HG03439 (cell line): ENCODE results near the gene PTPRG.
"Not testable (repeated sequence)": the region's sequence is repeated elsewhere in the genome, so short reads cannot be mapped to it uniquely, and the experiment has no call there.

Experiments used
- ATAC-seq: cut with Tn5 transposase; IDR thresholded peaks from one replicate; pipeline ENCODE4 v1.9.1; 2021; ENCODE audit warnings: mild to moderate bottlenecking, moderate library complexity; ENCODE audit not compliant: unreplicated experiment

Gene PTPRG

DNA sequence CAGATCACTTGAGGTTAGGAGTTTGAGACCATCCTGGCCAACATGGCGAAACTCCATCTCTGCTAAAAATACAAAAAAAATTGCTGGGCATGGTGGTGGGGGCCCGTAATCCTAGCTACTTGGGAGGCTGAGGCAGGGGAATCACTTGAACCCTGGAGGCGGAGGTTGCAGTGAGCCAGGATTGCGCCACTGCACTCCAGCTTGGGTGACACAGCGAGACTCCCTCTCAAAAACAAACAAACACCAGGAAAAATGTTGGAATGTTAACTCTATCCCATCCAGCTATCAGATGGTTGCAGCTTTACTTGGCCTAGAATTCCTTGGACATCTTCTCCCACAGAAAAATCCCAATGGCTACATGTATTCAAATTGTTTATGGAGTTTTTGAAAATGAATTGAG lies 254.9 kb downstream of the PTPRG start:
- ATAC-seq, result not testable (repeated sequence)

- no peak for ATAC-seq
These were observed 258.5 kb downstream of the PTPRG start for GRCh38 chr3:61819861-61820260.

DNA sequence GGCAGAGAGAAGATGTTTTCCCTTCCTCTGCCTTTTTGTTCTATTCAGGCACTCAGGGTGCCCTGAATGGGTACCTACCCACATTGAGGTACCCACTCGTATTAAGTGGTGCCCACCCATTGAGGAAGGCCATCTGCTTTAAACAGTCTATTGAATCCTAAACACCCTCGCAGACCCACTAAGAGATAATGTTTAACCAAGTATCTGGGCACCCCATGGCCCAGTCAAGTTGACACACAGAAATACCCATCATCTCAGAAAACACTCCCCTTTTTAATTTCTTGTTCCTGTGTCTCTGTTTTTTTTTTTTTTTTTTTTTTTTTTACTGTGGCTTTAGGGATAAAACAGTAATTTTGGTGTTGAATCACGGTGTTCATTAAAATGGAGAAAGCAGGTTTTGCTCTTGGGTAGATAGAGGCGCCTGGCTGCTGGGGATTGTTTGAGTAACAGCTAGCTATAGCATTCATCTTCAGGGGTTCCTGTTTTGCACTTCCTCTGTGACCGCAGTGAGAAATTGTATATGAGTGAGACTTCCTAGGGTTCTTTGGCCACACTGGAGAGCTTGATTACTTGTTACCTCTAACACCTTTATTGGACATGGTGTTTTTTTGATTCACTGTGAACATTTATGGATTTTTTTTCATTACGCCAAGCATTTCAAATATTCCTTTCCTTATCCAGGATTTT lies 259.1 kb downstream of the PTPRG start:
- ATAC-seq, result no peak

- no peak for ATAC-seq
These were observed 260.5 kb downstream of the PTPRG start for GRCh38 chr3:61821823-61822251.

- ATAC-seq, result no peak
These were observed 261.2 kb downstream of the PTPRG start for GRCh38 chr3:61822588-61822987.

DNA sequence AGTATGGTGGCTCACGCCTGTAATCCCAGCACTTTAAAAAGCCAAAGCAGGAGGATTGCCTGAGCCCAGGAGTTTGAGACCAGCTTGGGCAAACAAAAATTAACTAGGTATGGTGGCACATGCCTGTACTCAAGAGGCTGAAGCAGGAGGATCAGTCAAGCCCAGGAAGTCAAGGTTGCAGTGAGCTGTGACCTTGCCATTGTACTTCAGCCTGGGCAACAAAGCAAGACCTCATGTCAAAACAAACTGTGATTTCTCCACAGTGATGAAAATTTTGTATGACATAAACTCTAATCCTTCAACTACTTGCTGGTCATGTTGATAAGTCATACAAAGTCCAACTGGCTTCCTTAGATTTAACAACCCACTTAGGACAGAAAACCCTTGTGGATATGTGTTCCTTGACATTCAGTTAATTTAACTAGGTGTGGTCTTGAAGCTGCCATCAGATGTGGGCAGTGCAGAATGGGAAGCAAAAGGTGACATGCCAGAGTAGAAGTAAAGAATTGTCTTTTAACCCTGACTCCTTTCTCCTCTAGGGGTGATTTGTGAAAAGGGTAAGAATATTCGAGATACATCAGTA lies 263.3 kb downstream of the PTPRG start:
- ATAC-seq, result no peak

- no peak for ATAC-seq
These were observed 264.8 kb downstream of the PTPRG start for GRCh38 chr3:61826161-61826560.

DNA sequence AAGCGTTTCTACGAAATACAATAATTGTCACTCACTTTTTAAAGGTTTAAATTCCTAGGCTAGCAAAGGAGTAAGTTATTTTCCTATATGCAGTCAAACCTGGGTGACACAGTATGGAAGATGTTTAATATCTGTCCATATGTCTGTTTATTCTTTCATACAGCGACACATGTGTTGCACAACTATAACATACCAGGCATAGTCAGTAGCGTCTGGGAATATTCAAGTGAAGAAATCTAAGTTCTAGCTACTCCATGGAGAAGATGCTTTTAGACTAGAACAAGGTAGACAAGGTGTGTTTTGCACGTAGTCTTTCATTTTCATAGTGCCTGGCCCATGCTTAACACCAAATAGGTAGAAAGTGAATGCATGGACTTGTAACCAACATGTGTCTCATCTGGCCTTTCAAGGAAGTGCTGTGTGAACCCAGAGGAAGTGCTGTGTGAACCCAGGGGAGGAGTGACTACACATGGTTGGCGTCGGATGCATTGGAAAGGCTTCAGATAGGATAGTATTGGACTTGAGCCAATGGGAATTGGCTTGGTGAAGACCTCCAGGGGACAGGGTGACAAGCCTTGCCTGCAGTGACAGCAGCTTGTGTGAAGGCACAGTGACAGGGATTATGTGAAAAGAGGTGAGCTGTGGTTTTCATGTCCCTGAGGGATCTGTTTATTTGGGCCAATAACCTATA lies 267.0 kb downstream of the PTPRG start:
- ATAC-seq, result no peak

DNA sequence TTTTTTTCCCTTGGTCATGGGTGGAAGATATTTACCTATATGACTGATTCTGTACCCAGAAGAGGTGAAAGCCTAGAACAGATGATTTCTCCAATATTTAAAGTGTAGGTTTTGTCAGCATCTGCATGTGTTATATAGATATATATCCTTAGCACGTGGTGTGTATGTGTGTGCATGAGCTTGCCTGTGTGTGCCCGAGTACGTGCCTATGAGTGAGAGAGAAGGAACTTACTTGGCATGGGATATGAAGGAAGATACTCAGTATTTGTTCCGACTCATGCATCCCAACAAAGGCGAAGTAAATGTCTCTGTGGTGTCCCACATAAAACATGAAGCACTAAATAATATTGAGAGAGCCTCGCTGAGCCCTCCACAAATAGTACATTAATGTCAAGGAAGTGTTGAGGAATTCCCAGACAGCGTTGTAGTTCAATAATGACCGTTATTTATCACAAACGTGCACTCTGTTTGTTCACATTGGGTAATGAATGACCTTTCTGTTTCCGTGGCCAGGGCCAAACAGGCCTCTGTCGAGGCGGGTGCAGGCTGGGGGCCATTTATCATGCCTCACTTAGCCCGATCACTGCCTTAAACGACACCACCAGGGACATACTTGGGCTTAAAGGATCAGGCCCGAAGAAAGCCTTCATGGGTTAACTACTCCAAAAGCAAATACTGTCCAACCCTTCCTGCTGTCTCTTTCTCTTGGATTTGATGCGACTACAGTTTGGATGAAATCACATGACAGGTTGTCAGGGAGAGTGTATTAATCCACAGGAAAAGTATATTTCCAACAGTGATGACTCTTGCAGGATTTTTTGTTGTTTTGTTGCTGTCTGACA lies 267.7 kb downstream of the PTPRG start:
- no peak for ATAC-seq

GRCh38 chr3:61829722-61830350 lies 268.5 kb downstream of the PTPRG start:
- ATAC-seq, result no peak

DNA sequence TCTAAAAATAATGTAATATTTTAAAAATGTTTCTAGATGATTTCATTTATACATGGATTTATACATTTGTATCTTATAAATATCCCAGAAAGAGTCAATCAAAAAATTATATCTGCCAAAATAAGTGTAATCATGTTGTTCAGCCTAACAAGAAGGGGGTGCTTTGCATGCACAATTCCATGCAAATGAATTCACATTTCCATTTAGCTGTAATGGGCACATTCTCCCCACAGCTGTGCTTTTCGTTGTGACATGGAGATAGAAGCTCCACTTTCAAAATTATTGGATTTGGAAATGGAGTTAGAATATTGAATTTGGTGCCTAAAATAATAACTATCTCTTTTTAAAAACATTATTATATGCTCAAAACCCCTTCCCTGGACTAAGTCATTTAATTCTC lies 270.6 kb downstream of the PTPRG start:
- no peak for ATAC-seq

DNA sequence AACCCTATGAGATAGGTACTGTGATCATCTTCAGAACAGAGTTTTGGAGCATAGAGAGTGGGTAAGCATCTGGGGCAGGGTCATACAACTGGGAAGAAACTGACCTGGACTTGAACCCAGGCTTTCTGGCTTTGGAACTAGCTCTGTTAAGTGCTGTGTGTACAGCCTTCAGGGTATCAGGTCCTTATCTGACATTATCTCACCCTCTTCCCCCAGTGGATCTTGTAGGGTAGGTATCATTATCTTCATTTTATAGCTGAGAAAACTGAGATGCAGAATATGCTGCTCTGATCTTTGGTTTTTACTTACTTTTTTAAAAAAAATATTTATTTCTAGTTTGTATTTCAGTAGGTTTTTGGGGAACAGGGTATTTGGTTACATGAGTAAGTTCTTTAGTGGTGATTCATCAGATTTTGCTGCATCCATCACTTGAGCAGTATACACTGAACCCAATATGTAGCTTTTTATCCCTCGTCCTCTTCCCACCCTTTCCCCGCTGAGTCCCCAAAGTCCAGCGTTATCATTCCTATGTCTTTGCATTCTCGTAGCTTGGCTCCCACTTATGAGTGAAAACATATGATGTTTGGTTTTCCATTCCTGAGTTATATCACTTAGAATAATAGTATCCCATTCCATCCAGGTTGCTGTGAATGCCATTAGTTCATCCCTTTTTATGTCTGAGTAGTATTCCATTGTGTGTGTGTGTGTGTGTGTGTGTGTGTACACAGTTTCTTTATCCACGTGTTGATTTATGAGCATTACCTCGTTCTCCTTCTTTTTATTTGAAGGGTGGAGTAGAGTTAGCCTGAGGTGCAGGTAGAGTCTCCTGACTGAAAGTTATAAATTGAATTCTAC lies 271.2 kb downstream of the PTPRG start:
- ATAC-seq, result no peak

DNA sequence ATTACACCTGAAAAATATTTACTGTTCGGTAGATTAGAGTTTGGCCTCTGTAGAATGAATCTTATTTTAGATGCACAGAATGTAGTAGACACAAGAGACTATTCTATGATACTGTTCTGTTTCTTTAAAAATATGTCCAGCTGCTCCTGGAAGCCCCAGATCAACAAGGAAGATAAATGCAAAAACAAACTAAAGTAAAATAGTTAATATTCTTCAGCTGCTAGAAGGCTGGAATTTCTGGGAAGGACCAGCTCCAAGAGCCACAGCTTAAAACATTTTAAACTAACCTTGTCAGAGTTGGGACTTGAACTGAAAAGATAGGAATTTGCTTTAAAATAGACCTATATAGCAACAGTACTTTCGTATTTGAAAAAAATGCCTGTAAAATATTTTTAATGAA lies 277.9 kb downstream of the PTPRG start:
- no peak for ATAC-seq

- no peak for ATAC-seq
These were observed 279.9 kb downstream of the PTPRG start for GRCh38 chr3:61841111-61841845.

- ATAC-seq, result no peak
These were observed 280.6 kb downstream of the PTPRG start for GRCh38 chr3:61841988-61842387.

GRCh38 chr3:61844346-61844745 lies 283.0 kb downstream of the PTPRG start:
- ATAC-seq, result no peak

GRCh38 chr3:61846488-61846887 lies 285.1 kb downstream of the PTPRG start:
- ATAC-seq, result no peak

GRCh38 chr3:61847784-61848462 lies 286.6 kb downstream of the PTPRG start:
- ATAC-seq, result no peak

GRCh38 chr3:61848885-61849284 lies 287.5 kb downstream of the PTPRG start:
- no peak for ATAC-seq
